GM12878 (cell line): Measurements from ENCODE around the gene REPS2. TPM values are rescaled to one million over a fixed set of nuclear protein-coding genes. Genes with fewer than 3 reads are reported as not detected.

Experiments used
- ATAC-seq: fragments of 200-7000 bp; cut with Tn5 transposase; 3 replicates; pipeline ENCODE4 v1.9.1; 2020; ENCODE audit warnings: mild to moderate bottlenecking, moderate library complexity
- BruUV-seq: library from RNA; stranded (reverse); fragments of 400-500 nt; replicated peaks from 2 replicates; lab custom pipeline; 2021; lab: Mats Ljungman, UMichigan
- CTCF ChIA-PET: fragments of 300-600 bp; sonication (Branson Sonifier 250); formaldehyde crosslinking; extraction: SDS; loops from one replicate; lab custom pipeline; 2021; ENCODE audit warnings: inconsistent platforms; lab: Yijun Ruan, JAX
- POLR2A ChIA-PET: fragments of 350-600 bp; formaldehyde crosslinking; extraction: SDS; loops from one replicate; lab custom pipeline; 2021; ENCODE audit warnings: inconsistent platforms; lab: Charles Lee
- RAD21 ChIA-PET: fragments of 300-600 bp; sonication (Branson Sonifier 250); formaldehyde crosslinking; loops from one replicate; lab custom pipeline; 2023; ENCODE audit warnings: antibody characterized with exemption; ENCODE audit not compliant: unreplicated experiment; lab: Charles Lee
- SMC1A ChIA-PET: fragments of 300-600 bp; sonication (Branson Sonifier 250); formaldehyde crosslinking; loops from one replicate; lab custom pipeline; 2023; ENCODE audit not compliant: unreplicated experiment, uncharacterized antibody; lab: Charles Lee
- DNase-seq: peaks from one replicate; pipeline ENCODE4 v3.0.0-alpha.2; 2011; ENCODE audit warnings: low read depth, low spot score
- FAIRE-seq: peaks from 3 replicates; lab custom pipeline; 2011; peaks lifted over from hg19 to GRCh38; lab: Jason Lieb, UNC
- H2AFZ ChIP-seq: 2 replicates; pipeline ENCODE4 v1.6.0; 2011; ENCODE audit warnings: low read depth, low read length, control low read depth; ENCODE audit not compliant: control insufficient read depth
- H3K27ac ChIP-seq: 2 replicates; pipeline ENCODE4 v1.5.1; 2011; ENCODE audit warnings: control low read depth; ENCODE audit not compliant: control insufficient read depth, insufficient read depth
- H3K27me3 ChIP-seq, 2 experiments: replicated peaks in 1 of 2; 2 replicates each; pipeline versions ENCODE4 v1.6.0 to v1.6.1; 2011; ENCODE audit warnings: low read length in 1 of 2; ENCODE audit not compliant: control insufficient read depth in 2 of 2, insufficient read depth in 2 of 2
- H3K36me3 ChIP-seq, 2 experiments: 2 replicates each; pipeline ENCODE4 v1.5.1; 2011; ENCODE audit warnings: low read length in 1 of 2; ENCODE audit not compliant: control insufficient read depth in 2 of 2, insufficient read depth in 2 of 2
- H3K4me1 ChIP-seq: 2 replicates; pipeline ENCODE4 v1.6.1; 2011; ENCODE audit warnings: mild to moderate bottlenecking, low read length, moderate library complexity, mixed read lengths; ENCODE audit not compliant: control insufficient read depth, insufficient read depth
- H3K4me2 ChIP-seq: 2 replicates; pipeline ENCODE4 v1.6.0; 2011; ENCODE audit warnings: control low read depth; ENCODE audit not compliant: control insufficient read depth, insufficient read depth
- H3K4me3 ChIP-seq: fragments of 200-600 bp; sonication (generic); 2 replicates; pipeline ENCODE4 v1.5.1; 2016
- H3K79me2 ChIP-seq: 2 replicates; pipeline ENCODE4 v1.6.0; 2011; ENCODE audit warnings: low read length; ENCODE audit not compliant: control insufficient read depth, insufficient read depth
- H3K9ac ChIP-seq: 2 replicates; pipeline ENCODE4 v1.8.0; 2011; ENCODE audit warnings: low read length, control low read depth, mixed read lengths; ENCODE audit not compliant: control insufficient read depth, insufficient read depth
- H3K9me3 ChIP-seq: replicated peaks from 3 replicates; pipeline ENCODE4 v1.5.1; 2011; ENCODE audit warnings: mild to moderate bottlenecking, low read length; ENCODE audit not compliant: control insufficient read depth, insufficient read depth
- H4K20me1 ChIP-seq: 2 replicates; pipeline ENCODE4 v1.6.0; 2011; ENCODE audit not compliant: control insufficient read depth, insufficient read depth
- BCLAF1 ChIP-seq: fragments of 450-650 bp; IDR thresholded peaks from 2 replicates; pipeline ENCODE4 v1.6.1; 2017; ENCODE audit warnings: antibody characterized with exemption, mild to moderate bottlenecking, moderate library complexity
- POLR2A ChIP-seq: IDR thresholded peaks from 2 replicates; pipeline ENCODE4 v1.6.1; 2011; ENCODE audit warnings: low read depth, mild to moderate bottlenecking, low read length
- RELA ChIP-seq: fragments of 450-650 bp; IDR thresholded peaks from 2 replicates; pipeline ENCODE4 v1.8.0; 2014; ENCODE audit warnings: borderline replicate concordance; ENCODE audit not compliant: partially characterized antibody
- SREBF2 ChIP-seq: IDR thresholded peaks from 2 replicates; pipeline ENCODE4 v1.6.1; 2012; ENCODE audit warnings: mild to moderate bottlenecking, low read length
- WGBS: methylation state at CpG from one replicate; pipeline ENCODE4 v1.1.6; 2016; ENCODE audit warnings: low lambda C conversion rate; ENCODE audit not compliant: insufficient replicate concordance, insufficient coverage; ENCODE audit errors: missing lambda C conversion rate; 5-methylcytosine and 5-hydroxymethylcytosine counted together
- in situ Hi-C: fragments of 300-500 bp; cut with MboI; formaldehyde crosslinking; loops from 9 replicates; pipeline ENCODE4 v1.14.3; 2018; ENCODE audit warnings: mixed read lengths
- intact Hi-C: fragments of 100-400 bp; cut with micrococcal nuclease; formaldehyde crosslinking; loops from one replicate; pipeline ENCODE4 v1.14.2; 2022; ENCODE audit not compliant: unreplicated experiment
- polyA plus RNA-seq, 11 experiments: library from polyadenylated mRNA; depleted of rRNA in 4 of 11; unstranded in 6 of 11; stranded (reverse) in 5 of 11; fragments of >200 nt; fragmentation: Nextera tagmentation in 4 of 11; fragmentation: Illumina TruSeq in 1 of 11; extraction: Ambion mirVana in 4 of 11; extraction: Trizol in 1 of 11; gene quantifications; 1 replicate in 1 of 11; 2 replicates in 10 of 11; pipeline versions ENCODE4 v1.2.1 to v1.2.3, GENCODE V29; 2011 to 2016; ENCODE audit warnings: inconsistent platforms in 2 of 11, missing spikeins in 2 of 11, low read depth in 1 of 11
- total RNA-seq, 4 experiments: library from RNA; depleted of rRNA in 3 of 4; stranded (reverse); fragments of >200 nt in 3 of 4; fragmentation: Illumina TruSeq in 1 of 4; extraction: Trizol in 1 of 4; gene quantifications; 2 replicates each; pipeline versions ENCODE4 v1.2.1 to v1.2.3, GENCODE V29; 2013 to 2021
- TF ChIP-seq, protein P1 (sequence below): fragments of 450-650 bp; IDR thresholded peaks from 2 replicates; pipeline ENCODE4 v1.6.1; 2017; ENCODE audit warnings: mild to moderate bottlenecking, moderate library complexity

REPS2 gene
- total and polyA plus RNA-seq, 10 of the 15 experiments (the other 5 are each of a cell fraction or from before 2014, with no cell fraction given), result 2.1 to 6.8 (median 3.9) TPM

DNA sequence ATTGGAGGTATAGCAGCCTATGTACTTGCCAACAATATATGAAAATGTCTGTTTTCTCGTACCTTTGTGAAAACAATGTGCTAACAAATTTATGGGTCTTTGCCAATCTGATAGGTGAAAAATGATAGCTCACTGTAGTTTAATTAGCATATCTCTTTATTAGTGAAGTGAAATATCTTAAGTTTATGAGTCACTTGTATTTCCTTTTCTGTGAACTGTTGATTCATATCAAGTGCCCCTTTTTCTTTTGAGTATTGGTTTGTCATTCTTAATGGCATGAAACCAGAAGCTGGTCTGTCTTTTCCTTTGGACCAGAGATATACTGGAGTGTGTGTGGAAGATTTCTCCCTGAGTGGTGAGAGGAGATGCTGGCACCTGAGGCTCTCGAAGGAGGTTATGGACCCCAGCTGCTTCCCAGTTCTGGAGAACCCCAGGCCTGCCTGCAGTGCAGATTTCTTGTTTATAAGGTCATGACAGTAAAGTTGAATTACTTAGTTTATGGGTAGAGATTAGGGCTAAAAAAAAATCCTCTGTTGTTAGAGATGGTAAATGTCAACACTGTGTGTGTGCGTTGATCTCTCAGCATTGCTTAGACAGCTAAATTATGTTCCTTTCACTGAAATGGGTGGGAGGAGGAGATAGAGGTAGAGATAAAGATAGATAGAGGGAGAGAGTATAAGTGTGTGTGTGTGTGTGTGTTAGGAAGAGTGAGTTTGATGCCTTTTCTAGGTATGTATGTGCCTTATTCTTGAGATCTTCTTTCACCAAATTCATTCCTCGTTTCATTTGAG, 89.9 kb downstream of the REPS2 start:
- intact Hi-C loops, result no loop called here

More for the DNA sequence above, 89.9 kb downstream of the REPS2 start:
- Histone ChIP-seq H3K9me3 (no peaks in the 10 kb centered on the region), H3K27ac (no peak overlapping the region), H3K79me2 (no peaks in the 10 kb centered on the region), H3K4me2 (no peak overlapping the region), H3K27me3 (peaks cover 0 to 2% of the 10 kb centered on the region in 2 experiments; a peak in 2 of 4 replicates), H4K20me1 (no peaks in the 10 kb centered on the region), H3K9ac (no peak overlapping the region), H3K4me3 (no peak overlapping the region), H3K4me1 (no peaks in the 10 kb centered on the region), H2AFZ (no peak overlapping the region), H3K36me3 (no peaks in the 10 kb centered on the region)
- POLR2A ChIA-PET, result interaction anchor here (0.8 to 1.1 kb wide), 2 partner anchors 12 to 16 kb away, joined by 3 to 11 read pairs; no protein-coding TSS in a partner anchor
- DNase-seq (no peak), FAIRE-seq (no peak), ATAC-seq (no peak)
- RAD21 ChIA-PET, result no interaction called here
- BruUV-seq, result no TSS peak
- CTCF ChIA-PET, result interaction anchor here (0.6 to 3.6 kb wide), 5 partner anchors 11 to 655 kb away, joined by 3 to 18 read pairs (median 4); no protein-coding TSS in a partner anchor
- TF ChIP-seq POLR2A (no peak), SREBF2 (no peak), BCLAF1 (no peak), RELA (no peak)
- TF ChIP-seq, protein P1, sequence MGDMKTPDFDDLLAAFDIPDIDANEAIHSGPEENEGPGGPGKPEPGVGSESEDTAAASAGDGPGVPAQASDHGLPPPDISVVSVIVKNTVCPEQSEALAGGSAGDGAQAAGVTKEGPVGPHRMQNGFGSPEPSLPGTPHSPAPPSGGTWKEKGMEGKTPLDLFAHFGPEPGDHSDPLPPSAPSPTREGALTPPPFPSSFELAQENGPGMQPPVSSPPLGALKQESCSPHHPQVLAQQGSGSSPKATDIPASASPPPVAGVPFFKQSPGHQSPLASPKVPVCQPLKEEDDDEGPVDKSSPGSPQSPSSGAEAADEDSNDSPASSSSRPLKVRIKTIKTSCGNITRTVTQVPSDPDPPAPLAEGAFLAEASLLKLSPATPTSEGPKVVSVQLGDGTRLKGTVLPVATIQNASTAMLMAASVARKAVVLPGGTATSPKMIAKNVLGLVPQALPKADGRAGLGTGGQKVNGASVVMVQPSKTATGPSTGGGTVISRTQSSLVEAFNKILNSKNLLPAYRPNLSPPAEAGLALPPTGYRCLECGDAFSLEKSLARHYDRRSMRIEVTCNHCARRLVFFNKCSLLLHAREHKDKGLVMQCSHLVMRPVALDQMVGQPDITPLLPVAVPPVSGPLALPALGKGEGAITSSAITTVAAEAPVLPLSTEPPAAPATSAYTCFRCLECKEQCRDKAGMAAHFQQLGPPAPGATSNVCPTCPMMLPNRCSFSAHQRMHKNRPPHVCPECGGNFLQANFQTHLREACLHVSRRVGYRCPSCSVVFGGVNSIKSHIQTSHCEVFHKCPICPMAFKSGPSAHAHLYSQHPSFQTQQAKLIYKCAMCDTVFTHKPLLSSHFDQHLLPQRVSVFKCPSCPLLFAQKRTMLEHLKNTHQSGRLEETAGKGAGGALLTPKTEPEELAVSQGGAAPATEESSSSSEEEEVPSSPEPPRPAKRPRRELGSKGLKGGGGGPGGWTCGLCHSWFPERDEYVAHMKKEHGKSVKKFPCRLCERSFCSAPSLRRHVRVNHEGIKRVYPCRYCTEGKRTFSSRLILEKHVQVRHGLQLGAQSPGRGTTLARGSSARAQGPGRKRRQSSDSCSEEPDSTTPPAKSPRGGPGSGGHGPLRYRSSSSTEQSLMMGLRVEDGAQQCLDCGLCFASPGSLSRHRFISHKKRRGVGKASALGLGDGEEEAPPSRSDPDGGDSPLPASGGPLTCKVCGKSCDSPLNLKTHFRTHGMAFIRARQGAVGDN, result no peak
- WGBS, result 19% methylated on average over 4 of the region's 4 CpGs
- SMC1A ChIA-PET, result interaction anchor here (1.0 to 6.1 kb wide), 6 partner anchors 8 to 153 kb away, joined by 3 to 21 read pairs (median 9); no protein-coding TSS in a partner anchor
- in situ Hi-C loops, result no loop called here
